Measurements from ENCODE around the gene DNER. TPM values are rescaled to one million over a fixed set of nuclear protein-coding genes. Genes with fewer than 3 reads are reported as not detected.

Gene DNER
- total RNA-seq, 1 donor from 2014 or later: not detected

DNA sequence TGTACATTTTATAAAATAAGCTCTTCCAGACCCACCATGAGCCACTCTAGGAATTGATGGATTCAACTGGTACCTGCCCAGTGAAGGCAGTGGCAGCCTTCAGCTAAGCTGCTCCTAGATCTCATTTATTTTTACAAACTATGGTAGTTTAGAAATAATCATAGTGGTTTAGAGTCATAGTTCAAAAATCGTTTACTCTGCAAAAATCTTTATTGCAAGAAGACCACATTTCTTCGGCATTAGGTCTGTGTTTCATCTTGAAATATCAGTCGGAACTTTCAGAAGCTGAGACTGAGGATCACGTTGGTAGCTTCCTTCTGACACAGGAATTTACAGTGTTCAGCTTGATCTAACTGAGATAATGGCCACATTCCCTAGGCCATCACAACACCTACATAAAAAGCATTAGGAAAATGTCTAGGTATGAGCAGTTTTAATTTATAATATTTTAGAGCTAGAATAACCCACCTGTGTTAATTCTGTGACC is 237.0 kb downstream of the DNER start:
- peaks cover 10% of the 10 kb centered on the region for H3K27me3 Mint-ChIP-seq (ENCODE audit: low read depth)
- DNase-seq (ENCODE audit: low spot score): no peak
- H3K9me3 Mint-ChIP-seq (ENCODE audit: low read depth): no peaks in the 10 kb centered on the region
- H3K36me3 Mint-ChIP-seq (ENCODE audit: low read depth): no peaks in the 10 kb centered on the region
- H3K4me3 Mint-ChIP-seq (ENCODE audit: unreplicated experiment): no peak overlapping the region
- H3K4me1 Mint-ChIP-seq (ENCODE audit: low read depth): no peaks in the 10 kb centered on the region
- H3K27ac Mint-ChIP-seq (ENCODE audit: unreplicated experiment): no peak overlapping the region
- TF ChIP-seq CTCF (IDR thresholded peaks at IDR 0.05): no peak

- H3K4me1 Mint-ChIP-seq (ENCODE audit: low read depth): no peaks in the 10 kb centered on the region
- TF ChIP-seq CTCF (IDR thresholded peaks at IDR 0.05): no peak
- H3K27ac Mint-ChIP-seq (ENCODE audit: unreplicated experiment): no peak overlapping the region
- H3K9me3 Mint-ChIP-seq (ENCODE audit: low read depth): no peaks in the 10 kb centered on the region
- H3K36me3 Mint-ChIP-seq (ENCODE audit: low read depth): no peaks in the 10 kb centered on the region
- H3K4me3 Mint-ChIP-seq (ENCODE audit: unreplicated experiment): no peak overlapping the region
- H3K27me3 Mint-ChIP-seq (ENCODE audit: low read depth): peaks cover 9% of the 10 kb centered on the region
- no peak for DNase-seq (ENCODE audit: low spot score)
These were observed 238.6 kb downstream of the DNER start for GRCh38 chr2:229475778-229476177.

GRCh38 chr2:229474125-229474524 is 240.2 kb downstream of the DNER start:
- H3K4me3 Mint-ChIP-seq (ENCODE audit: unreplicated experiment): no peak overlapping the region

DNA sequence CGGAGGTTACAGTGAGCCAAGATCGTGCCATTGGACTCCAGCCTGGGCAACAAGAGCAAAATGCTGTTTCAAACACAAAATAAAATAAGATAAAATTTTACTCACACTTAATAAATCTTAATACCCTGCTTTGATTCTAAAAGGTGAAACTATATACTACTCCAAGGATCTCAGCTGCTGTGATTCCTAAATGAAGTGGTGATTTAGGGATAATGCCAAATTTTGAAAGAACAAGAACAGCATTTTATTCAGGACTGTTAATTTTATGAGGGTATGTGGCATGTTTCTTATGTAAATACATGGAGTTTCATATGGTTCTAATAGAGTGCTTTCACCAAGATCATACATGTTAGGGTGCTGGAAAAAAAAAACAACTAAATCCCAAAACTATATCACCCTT is 243.6 kb downstream of the DNER start:
- Mint-ChIP-seq H3K27ac (ENCODE audit: unreplicated experiment) (no peak overlapping the region), H3K4me1 (ENCODE audit: low read depth) (no peaks in the 10 kb centered on the region), H3K27me3 (ENCODE audit: low read depth) (peaks cover 19% of the 10 kb centered on the region), H3K4me3 (ENCODE audit: unreplicated experiment) (no peak overlapping the region), H3K9me3 (ENCODE audit: low read depth) (no peaks in the 10 kb centered on the region), H3K36me3 (ENCODE audit: low read depth) (no peaks in the 10 kb centered on the region)
- DNase-seq (ENCODE audit: low spot score): no peak
- TF ChIP-seq CTCF (IDR thresholded peaks at IDR 0.05): no peak

More at GRCh38 chr2:229474125-229474524, 240.2 kb downstream of the DNER start:
- Mint-ChIP-seq H3K27ac (ENCODE audit: unreplicated experiment) (no peak overlapping the region), H3K27me3 (ENCODE audit: low read depth) (peaks cover 7% of the 10 kb centered on the region), H3K4me1 (ENCODE audit: low read depth) (no peaks in the 10 kb centered on the region), H3K36me3 (ENCODE audit: low read depth) (no peaks in the 10 kb centered on the region), H3K9me3 (ENCODE audit: low read depth) (no peaks in the 10 kb centered on the region)
- DNase-seq (ENCODE audit: low spot score): no peak
- TF ChIP-seq CTCF (IDR thresholded peaks at IDR 0.05): no peak

DNA sequence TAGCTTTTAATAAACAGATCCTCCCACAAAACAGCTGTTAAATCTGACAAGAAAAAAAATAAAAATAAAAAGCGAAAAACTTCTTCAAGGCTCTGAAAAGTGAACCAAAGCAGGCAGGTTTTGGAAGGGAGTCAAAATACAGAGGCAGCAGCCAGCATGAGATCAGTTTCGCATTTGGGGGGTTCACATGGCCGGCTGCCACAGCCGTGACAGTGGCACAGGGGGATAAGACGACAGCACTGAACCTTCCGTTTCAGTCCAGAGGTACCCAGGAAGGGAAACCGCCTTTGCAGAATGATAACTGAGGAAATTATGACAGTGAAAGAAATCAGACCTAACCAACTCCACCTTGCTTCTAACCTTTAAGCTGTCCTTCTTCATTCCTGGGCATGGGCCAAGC is 246.6 kb downstream of the DNER start:
- Mint-ChIP-seq H3K4me1 (ENCODE audit: low read depth) (no peaks in the 10 kb centered on the region), H3K9me3 (ENCODE audit: low read depth) (no peaks in the 10 kb centered on the region), H3K27ac (ENCODE audit: unreplicated experiment) (no peak overlapping the region), H3K36me3 (ENCODE audit: low read depth) (no peaks in the 10 kb centered on the region), H3K4me3 (ENCODE audit: unreplicated experiment) (no peak overlapping the region), H3K27me3 (ENCODE audit: low read depth) (peaks cover 18% of the 10 kb centered on the region)
- TF ChIP-seq CTCF (IDR thresholded peaks at IDR 0.05): no peak
- DNase-seq (ENCODE audit: low spot score): no peak
